Activated T-helper 17 cell treated with anti-CD3 and anti-CD28 coated beads, Interleukin-2, amount 50 U/mL, for 72 hours (primary cell): ENCODE measurements around the gene RETREG3. TPM values are rescaled to one million over a fixed set of nuclear protein-coding genes. Genes with fewer than 3 reads are reported as not detected.
"Not testable (repeated sequence)": the region's sequence is repeated elsewhere in the genome, so short reads cannot be mapped to it uniquely, and the experiment has no call there.

Experiments
- ATAC-seq: fragments of 150-1000 bp; cut with Tn5 transposase; replicated peaks from 2 replicates; pipeline ENCODE4 v1.10.0; 2021; ENCODE audit warnings: mild to moderate bottlenecking, moderate library complexity
- H3K27ac Mint-ChIP-seq: one replicate; pipeline ENCODE4 v1.8.0; 2022; ENCODE audit warnings: mixed read lengths
- H3K27me3 Mint-ChIP-seq: one replicate; pipeline ENCODE4 v1.8.0; 2022; ENCODE audit warnings: mixed read lengths
- H3K36me3 Mint-ChIP-seq: one replicate; pipeline ENCODE4 v1.8.0; 2022; ENCODE audit warnings: low read depth, mild to moderate bottlenecking, mixed read lengths
- H3K4me1 Mint-ChIP-seq: one replicate; pipeline ENCODE4 v1.8.0; 2022; ENCODE audit warnings: mixed read lengths
- H3K4me3 Mint-ChIP-seq: one replicate; pipeline ENCODE4 v1.8.0; 2022; ENCODE audit warnings: mild to moderate bottlenecking, mixed read lengths
- H3K9me3 Mint-ChIP-seq: one replicate; pipeline ENCODE4 v1.8.0; 2022; ENCODE audit warnings: mixed read lengths
- total RNA-seq, 2 donors: library from RNA; stranded (reverse); gene quantifications; one replicate each; pipeline ENCODE4 v1.2.3, GENCODE V29; 2022

Gene RETREG3, protein sequence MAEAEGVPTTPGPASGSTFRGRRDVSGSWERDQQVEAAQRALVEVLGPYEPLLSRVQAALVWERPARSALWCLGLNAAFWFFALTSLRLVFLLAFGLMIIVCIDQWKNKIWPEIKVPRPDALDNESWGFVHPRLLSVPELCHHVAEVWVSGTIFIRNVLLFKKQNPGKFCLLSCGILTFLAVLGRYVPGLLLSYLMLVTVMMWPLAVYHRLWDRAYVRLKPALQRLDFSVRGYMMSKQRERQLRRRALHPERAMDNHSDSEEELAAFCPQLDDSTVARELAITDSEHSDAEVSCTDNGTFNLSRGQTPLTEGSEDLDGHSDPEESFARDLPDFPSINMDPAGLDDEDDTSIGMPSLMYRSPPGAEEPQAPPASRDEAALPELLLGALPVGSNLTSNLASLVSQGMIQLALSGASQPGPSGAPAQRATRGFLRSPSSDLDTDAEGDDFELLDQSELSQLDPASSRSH
- 10 to 100 TPM; 38.5 to 50.7 TPM for total RNA-seq

DNA sequence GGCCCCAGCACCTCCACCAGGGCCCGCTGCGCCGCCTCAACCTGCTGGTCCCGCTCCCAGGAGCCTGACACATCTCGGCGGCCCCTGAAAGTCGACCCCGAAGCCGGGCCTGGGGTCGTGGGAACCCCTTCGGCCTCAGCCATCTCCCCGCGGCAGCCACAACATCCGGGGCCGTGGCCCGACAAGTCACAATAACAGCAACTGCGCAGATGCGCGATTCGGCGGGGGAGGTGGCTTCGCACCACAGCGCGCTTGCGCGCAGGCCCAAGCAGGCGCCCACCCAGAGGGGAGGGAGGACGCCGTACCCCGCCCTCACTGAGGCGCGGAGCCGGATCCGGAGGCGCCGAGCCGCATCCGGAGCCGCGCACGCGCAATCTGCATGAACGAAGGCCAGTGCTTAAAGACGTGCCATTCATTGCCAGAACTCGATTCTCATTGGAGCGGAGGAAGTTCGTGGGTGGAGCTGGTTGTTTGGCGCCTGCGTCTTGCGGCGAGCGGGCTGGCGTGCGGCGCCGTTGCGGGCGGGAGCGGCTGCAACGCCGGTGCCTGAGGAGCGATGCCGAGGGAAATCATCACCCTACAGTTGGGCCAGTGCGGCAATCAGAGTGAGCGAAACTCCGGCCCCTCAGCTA lies at the start of gene RETREG3, which contains the start of gene TUBG1:
TSS of gene RETREG3 (minus strand) at position 193 of the 632 bp plus-strand sequence. CDS start at position 143, 50 bp downstream.
TSS of gene TUBG1 (plus strand) at position 502 of the 632 bp plus-strand sequence. CDS start at position 557, 55 bp downstream.
- Mint-ChIP-seq H3K27me3 (no peaks in the 10 kb centered on the region), H3K4me1 (peaks cover 6% of the 10 kb centered on the region), H3K4me3 (peak within 1 kb of the TSS; percentile 96), H3K36me3 (peaks cover 56% of the 10 kb centered on the region), H3K9me3 (no peaks in the 10 kb centered on the region), H3K27ac (peak within 1 kb of the TSS; percentile 94)
- peak; percentile 94 for ATAC-seq

DNA sequence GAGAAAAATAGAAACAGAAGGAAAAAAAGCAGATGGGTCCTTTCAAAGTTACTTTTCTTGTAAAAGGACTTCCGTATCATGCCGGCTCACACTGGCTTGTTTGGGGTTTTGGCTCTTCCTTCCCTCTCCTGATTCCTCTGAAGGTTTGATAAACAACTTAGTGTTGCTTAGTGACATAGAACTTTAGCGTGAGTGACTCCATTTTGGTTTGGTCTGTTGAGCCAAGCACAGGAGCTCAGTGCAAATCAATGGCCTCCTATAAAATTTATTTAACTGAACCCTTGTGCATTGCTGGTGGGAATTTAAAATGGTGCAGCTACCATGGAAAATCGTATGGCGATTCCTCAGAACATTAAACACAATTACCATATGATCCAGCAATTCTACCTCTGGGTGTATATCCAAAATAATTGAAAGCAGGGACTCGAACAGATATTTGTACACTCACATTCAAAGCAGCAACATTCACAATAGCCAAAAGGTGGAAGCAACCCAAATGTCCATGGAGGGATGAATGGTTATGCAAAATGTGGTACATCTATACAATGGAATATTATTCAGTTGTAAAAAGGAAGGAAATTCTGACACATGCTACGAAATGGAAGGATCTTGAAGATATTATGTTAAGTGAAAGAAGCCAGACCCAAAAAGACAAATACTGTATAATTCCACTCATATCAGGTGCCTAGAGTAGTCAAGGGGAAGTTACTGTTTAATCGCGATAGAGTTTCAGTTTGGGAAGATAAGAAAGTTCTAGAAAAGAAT lies 48.8 kb upstream of the RETREG3 start:
- H3K4me3 Mint-ChIP-seq, result peak overlapping the region; percentile 90
- no peaks in the 10 kb centered on the region for H3K36me3 Mint-ChIP-seq
- ATAC-seq, result no peak
- H3K9me3 Mint-ChIP-seq, result no peaks in the 10 kb centered on the region
- peak overlapping the region; percentile 90 for H3K27ac Mint-ChIP-seq
- peaks cover 16% of the 10 kb centered on the region for H3K4me1 Mint-ChIP-seq
- H3K27me3 Mint-ChIP-seq, result peaks cover 4% of the 10 kb centered on the region

DNA sequence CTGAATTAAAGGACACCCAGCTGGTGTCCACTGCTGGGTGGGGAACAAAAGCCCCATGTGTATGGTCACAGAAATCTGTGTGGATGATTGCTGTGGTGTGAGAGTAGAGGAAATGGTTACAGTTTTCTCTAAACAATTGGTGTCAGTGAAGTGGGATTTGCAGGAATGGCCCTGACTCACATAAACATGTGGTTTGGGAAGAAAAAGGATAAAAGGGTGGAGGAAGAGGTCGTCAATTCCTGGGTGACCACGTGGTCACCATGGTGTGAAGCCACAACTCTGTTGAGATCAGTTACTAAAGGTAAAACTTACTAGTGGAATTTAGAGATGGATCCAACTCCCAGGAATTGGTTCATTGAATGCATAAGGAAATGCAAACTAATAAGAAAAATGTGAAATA lies 46.4 kb upstream of the RETREG3 start:
- Mint-ChIP-seq H3K4me3 (peak overlapping the region; percentile 12), H3K4me1 (peaks cover 20% of the 10 kb centered on the region), H3K36me3 (no peaks in the 10 kb centered on the region), H3K9me3 (no peaks in the 10 kb centered on the region), H3K27me3 (peaks cover 8% of the 10 kb centered on the region), H3K27ac (no peak overlapping the region)
- no peak for ATAC-seq

- Mint-ChIP-seq H3K9me3 (no peaks in the 10 kb centered on the region), H3K27ac (no peak overlapping the region), H3K36me3 (no peaks in the 10 kb centered on the region), H3K4me1 (peaks cover 20% of the 10 kb centered on the region), H3K27me3 (peaks cover 8% of the 10 kb centered on the region), H3K4me3 (no peak overlapping the region)
- ATAC-seq, result no peak
Measured at GRCh38 chr17:42653179-42654124, 44.3 kb upstream of the RETREG3 start.

- H3K4me1 Mint-ChIP-seq, result peaks cover 14% of the 10 kb centered on the region
- H3K27ac Mint-ChIP-seq, result no peak overlapping the region
- no peaks in the 10 kb centered on the region for H3K36me3 Mint-ChIP-seq
- no peak for ATAC-seq
- no peaks in the 10 kb centered on the region for H3K9me3 Mint-ChIP-seq
- no peak overlapping the region for H3K4me3 Mint-ChIP-seq
- H3K27me3 Mint-ChIP-seq, result peaks cover 8% of the 10 kb centered on the region
Measured at GRCh38 chr17:42651392-42651791, 42.2 kb upstream of the RETREG3 start.

- Mint-ChIP-seq H3K4me1 (peaks cover 4% of the 10 kb centered on the region), H3K36me3 (no peaks in the 10 kb centered on the region), H3K27me3 (peaks cover 9% of the 10 kb centered on the region), H3K27ac (no peak overlapping the region), H3K4me3 (no peak overlapping the region), H3K9me3 (no peaks in the 10 kb centered on the region)
- peak; percentile 21 for ATAC-seq
Measured at GRCh38 chr17:42647778-42648177, 38.6 kb upstream of the RETREG3 start.

DNA sequence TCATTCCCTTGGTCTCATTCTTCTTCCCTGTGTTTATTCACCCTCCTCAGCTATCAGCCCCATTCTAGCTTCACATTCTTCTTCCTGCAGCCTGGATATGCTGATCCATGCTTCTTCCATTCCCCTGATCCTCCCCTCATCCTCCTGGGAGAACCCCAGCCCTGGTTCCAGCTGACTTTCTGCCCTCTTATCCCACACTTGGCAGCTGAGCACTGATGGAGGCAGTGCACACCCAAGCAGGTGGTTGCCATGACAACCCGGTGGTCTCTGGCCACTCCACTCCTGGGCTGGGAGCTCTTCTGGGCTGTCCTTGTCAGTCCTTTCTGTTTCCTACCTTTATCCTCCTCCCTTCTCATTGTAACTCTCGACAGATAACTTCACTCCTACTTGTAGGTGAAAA lies 33.2 kb upstream of the RETREG3 start:
- Mint-ChIP-seq H3K27ac (no peak overlapping the region), H3K4me1 (no peaks in the 10 kb centered on the region), H3K9me3 (no peaks in the 10 kb centered on the region), H3K4me3 (no peak overlapping the region), H3K36me3 (no peaks in the 10 kb centered on the region), H3K27me3 (peaks cover 13% of the 10 kb centered on the region)
- ATAC-seq, result no peak

DNA sequence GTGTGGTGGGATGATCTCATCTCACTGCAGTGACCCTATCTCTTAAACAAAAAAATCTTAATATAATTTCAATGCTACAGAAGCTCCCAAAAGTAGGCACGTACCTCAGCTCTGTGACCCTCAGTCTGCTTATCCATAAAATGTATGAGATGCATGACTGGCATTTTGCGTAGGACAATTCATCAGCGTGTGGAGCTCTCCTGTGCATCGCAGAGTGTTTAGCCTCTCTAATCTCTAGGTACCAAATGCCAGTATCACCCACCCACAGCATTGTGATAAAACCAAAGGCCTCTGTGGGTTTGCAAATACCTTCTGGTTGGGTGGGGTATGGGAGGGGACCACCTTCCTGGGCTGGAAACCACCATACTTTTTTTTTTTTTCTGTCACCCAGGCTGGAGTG lies 30.9 kb upstream of the RETREG3 start:
- Mint-ChIP-seq H3K27ac (no peak overlapping the region), H3K4me1 (no peaks in the 10 kb centered on the region), H3K4me3 (no peak overlapping the region), H3K9me3 (no peaks in the 10 kb centered on the region), H3K36me3 (no peaks in the 10 kb centered on the region), H3K27me3 (peaks cover 9% of the 10 kb centered on the region)
- no peak for ATAC-seq

GRCh38 chr17:42639525-42640113 lies 30.4 kb upstream of the RETREG3 start:
- Mint-ChIP-seq H3K36me3 (no peaks in the 10 kb centered on the region), H3K27ac (no peak overlapping the region), H3K9me3 (no peaks in the 10 kb centered on the region), H3K27me3 (peaks cover 9% of the 10 kb centered on the region), H3K4me3 (no peak overlapping the region), H3K4me1 (no peaks in the 10 kb centered on the region)
- ATAC-seq, result no peak

DNA sequence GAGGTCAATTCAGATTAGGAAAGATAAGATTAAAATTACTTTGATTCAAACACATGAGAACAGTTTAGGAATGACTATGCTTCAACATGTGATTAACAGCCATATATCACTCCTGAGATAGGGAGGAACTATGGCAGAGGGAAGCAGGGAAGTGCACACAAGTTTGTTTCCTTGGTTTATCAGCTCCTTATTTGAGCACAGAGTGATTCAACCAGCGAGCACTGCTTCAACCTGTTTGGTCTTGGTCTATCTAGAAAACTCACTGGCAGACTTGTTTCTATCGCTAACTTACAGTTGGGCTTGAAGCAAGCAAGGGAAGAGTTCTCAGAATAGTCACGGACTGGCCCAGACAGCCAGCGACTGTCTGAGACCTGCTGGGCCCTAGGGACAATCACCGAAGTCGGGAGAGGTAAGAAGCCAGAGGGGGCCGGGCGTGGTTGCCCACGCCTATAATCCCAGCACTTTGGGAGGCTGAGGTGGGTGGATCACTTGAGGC lies 23.8 kb upstream of the RETREG3 start:
- ATAC-seq, result no peak
- no peak overlapping the region for H3K27ac Mint-ChIP-seq
- H3K36me3 Mint-ChIP-seq, result no peaks in the 10 kb centered on the region
- H3K4me1 Mint-ChIP-seq, result no peaks in the 10 kb centered on the region
- H3K9me3 Mint-ChIP-seq, result no peaks in the 10 kb centered on the region
- H3K4me3 Mint-ChIP-seq, result no peak overlapping the region
- no peaks in the 10 kb centered on the region for H3K27me3 Mint-ChIP-seq

DNA sequence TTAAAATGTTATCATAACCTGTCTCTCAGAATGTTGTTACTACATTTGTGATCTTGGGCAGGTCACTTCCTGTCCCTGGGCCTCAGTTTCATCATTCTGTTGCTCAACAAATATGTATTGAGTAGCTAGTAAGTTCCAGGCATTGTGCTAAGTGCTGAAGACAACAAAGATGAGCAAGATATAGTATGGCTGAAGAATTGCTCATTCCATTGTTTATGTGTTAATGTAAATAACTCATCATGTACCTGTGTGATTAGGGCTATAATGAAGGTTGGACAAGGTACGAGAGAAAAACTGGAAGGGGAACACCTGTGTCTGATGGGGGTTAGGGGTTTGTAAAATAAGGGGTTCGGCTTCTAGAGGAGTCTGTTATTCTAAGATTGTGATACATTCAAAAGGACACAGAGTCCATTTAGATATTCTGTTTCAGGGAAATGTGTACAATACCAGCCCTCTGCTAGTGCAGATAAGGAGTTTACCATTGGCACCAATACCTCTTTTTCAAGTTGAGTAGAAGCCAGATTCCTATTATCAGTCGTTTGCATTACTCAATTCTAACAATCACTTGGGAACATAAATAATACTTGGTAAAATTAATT lies 20.3 kb upstream of the RETREG3 start:
- H3K27ac Mint-ChIP-seq, result no peak overlapping the region

GRCh38 chr17:42627032-42627764 lies 18.0 kb upstream of the RETREG3 start:
- not testable (repeated sequence) for H3K9me3 Mint-ChIP-seq, H3K4me3 Mint-ChIP-seq, H3K4me1 Mint-ChIP-seq, ATAC-seq, H3K36me3 Mint-ChIP-seq, H3K27ac Mint-ChIP-seq, H3K27me3 Mint-ChIP-seq

More for the DNA sequence above, 20.3 kb upstream of the RETREG3 start:
- H3K9me3 Mint-ChIP-seq, result no peaks in the 10 kb centered on the region
- H3K27me3 Mint-ChIP-seq, result no peaks in the 10 kb centered on the region
- H3K4me1 Mint-ChIP-seq, result no peaks in the 10 kb centered on the region
- ATAC-seq, result no peak
- H3K36me3 Mint-ChIP-seq, result no peaks in the 10 kb centered on the region
- H3K4me3 Mint-ChIP-seq, result no peak overlapping the region
